Small intestine (tissue), 7 donors: ENCODE measurements around the gene TOB1. TPM values are rescaled to one million over a fixed set of nuclear protein-coding genes. Genes with fewer than 3 reads are reported as not detected.
"Not testable (repeated sequence)": the region's sequence is repeated elsewhere in the genome, so short reads cannot be mapped to it uniquely, and the experiment has no call there.

ENCODE experiments used
- DNase-seq, 2 donors: peaks; one replicate each; pipeline versions ENCODE4 v3.0.0 to v3.0.0-alpha.2; 2013
- FAIRE-seq: peaks from 2 replicates; lab custom pipeline; 2012; peaks lifted over from hg19 to GRCh38; lab: Jason Lieb, UNC
- H3K27ac ChIP-seq, 3 donors: one replicate each; pipeline ENCODE4 v1.5.1; 2013; ENCODE audit warnings: low read length in 2 of 3, mild to moderate bottlenecking in 2 of 3, control low read depth in 1 of 3, inconsistent platforms in 1 of 3, low read depth in 1 of 3, moderate library complexity in 1 of 3
- H3K27me3 ChIP-seq, 3 donors: one replicate each; pipeline ENCODE4 v1.6.1; 2013; ENCODE audit warnings: low read length in 3 of 3, inconsistent platforms in 1 of 3; ENCODE audit not compliant: control insufficient read depth in 3 of 3, insufficient read depth in 3 of 3
- H3K36me3 ChIP-seq, 3 donors: one replicate each; pipeline ENCODE4 v1.6.1; 2013; ENCODE audit warnings: low read length in 3 of 3, inconsistent platforms in 1 of 3, low read depth in 1 of 3, mild to moderate bottlenecking in 1 of 3, moderate library complexity in 1 of 3; ENCODE audit not compliant: control insufficient read depth in 3 of 3, insufficient read depth in 2 of 3
- H3K4me1 ChIP-seq, 3 donors: one replicate each; pipeline ENCODE4 v1.6.1; 2013; ENCODE audit warnings: low read length in 2 of 3, inconsistent platforms in 1 of 3, low read depth in 1 of 3, mild to moderate bottlenecking in 1 of 3, moderate library complexity in 1 of 3; ENCODE audit not compliant: control insufficient read depth in 3 of 3, insufficient read depth in 2 of 3
- H3K4me3 ChIP-seq, 3 donors: one replicate each; pipeline ENCODE4 v1.5.1; 2013; ENCODE audit warnings: low read length in 3 of 3, control low read depth in 1 of 3, inconsistent platforms in 1 of 3, low read depth in 1 of 3, mild to moderate bottlenecking in 1 of 3, moderate library complexity in 1 of 3
- H3K9me3 ChIP-seq, 2 donors: one replicate each; pipeline ENCODE4 v1.6.1; 2013; ENCODE audit warnings: low read depth in 1 of 2, low read length in 1 of 2; ENCODE audit not compliant: control insufficient read depth in 2 of 2, insufficient read depth in 1 of 2
- WGBS, 3 donors: extraction: QIAGEN DNeasy Blood & Tissue Kit; methylation state at CpG; one replicate each; pipeline ENCODE4 v1.1.7; 2013; 5-methylcytosine and 5-hydroxymethylcytosine counted together
- polyA plus RNA-seq, 4 donors: library from polyadenylated mRNA; stranded (reverse) in 3 of 4; unstranded in 1 of 4; fragments of 200-250 nt in 3 of 4; fragments of 120-200 nt in 1 of 4; gene quantifications; one replicate each; pipeline versions ENCODE4 v1.2.1 to v1.2.3, GENCODE V29; 2013
- donor health status: healthy with polysubstance abuse.
- donor health status: control.
- donor health status: control.
- donor health status: Bipolar disorder and iron deficiency.
- donor health status: healthy.

TOB1 gene
- polyA plus RNA-seq, 4 donors: 24.6 to 118 (median 38.2) TPM

DNA sequence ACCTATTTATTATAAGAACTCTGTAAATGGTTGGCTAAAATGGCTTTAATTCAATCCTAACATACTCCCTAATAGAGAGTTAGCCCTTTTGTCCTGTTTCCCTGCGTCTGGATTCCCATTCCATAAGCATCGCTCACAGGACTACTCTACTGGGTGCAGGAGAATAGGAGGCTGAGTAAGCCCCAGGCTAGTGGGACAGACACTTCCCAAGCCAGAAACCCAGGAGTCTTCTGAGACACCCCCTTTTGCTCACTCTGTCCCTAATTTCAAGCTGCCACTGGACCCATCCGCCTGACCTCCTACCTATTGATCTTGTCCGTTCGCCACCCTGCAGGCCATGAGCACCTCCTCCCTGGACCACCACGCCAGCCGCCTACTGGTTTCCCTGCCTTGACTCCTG is 16.7 kb upstream of the TOB1 start:
- 93 to 100% (median 95%) methylated on average over 7 of the region's 7 CpGs for WGBS, 3 donors
- Histone ChIP-seq H3K4me3 (no peak overlapping the region), H3K9me3 (peaks cover 0 to 12% of the 10 kb centered on the region in 2 donors), H3K4me1 (peaks cover 2 to 42% (median 9%) of the 10 kb centered on the region in 3 donors), H3K27ac (peak overlapping the region in 1 of 3 donors; percentile 32), H3K27me3 (no peaks in the 10 kb centered on the region), H3K36me3 (no peaks in the 10 kb centered on the region)
- no peak for DNase-seq
- FAIRE-seq: no peak

DNA sequence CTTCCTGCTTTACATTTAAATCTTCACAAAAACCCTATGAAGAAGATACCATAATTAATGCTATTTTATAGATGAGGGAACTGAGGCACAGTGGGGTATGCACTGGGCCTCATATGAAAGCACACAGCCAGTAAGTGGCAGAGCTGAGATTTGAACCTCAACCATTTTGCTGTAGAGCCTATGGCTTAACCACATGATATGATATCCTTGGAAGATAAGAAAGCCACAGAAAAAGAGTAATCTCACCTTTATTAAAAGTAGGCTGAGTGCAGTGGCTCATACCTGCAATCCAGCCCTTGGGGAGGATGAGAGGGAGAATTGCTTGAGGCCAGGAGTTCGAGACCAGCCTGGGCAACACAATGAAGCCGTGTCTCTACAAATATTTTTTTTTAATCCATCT is 15.0 kb upstream of the TOB1 start:
- 85 to 95% (median 95%) methylated on average over 2 of the region's 2 CpGs for WGBS, 3 donors
- H3K27ac ChIP-seq: no peak overlapping the region
- H3K4me3 ChIP-seq: no peak overlapping the region
- DNase-seq (no peak), FAIRE-seq (no peak)
- peaks cover 0 to 6% of the 10 kb centered on the region in 2 donors for H3K9me3 ChIP-seq
- H3K36me3 ChIP-seq: no peaks in the 10 kb centered on the region
- H3K4me1 ChIP-seq: peaks cover 2 to 26% (median 4%) of the 10 kb centered on the region in 3 donors
- no peaks in the 10 kb centered on the region for H3K27me3 ChIP-seq

DNA sequence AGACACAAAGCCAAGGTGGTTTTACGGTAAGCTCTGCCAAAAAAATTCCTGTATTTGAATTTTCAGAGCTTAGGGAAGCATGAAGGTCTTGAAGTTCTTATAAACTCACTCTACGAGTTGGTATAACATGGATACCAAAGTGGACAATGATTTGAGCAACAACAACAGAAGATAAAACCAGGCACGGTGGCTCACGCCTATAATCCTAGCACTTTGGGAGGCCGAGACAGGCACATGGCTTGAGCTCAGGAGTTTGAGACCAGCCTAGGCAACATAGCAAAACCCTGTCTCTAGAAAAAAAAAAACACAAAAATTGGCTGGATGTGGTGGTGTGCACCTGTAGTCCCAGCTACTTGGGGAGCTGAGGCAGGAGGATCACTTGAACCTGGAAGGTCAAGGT is 12.9 kb upstream of the TOB1 start:
- DNase-seq (no peak), FAIRE-seq (no peak)
- peaks cover 0 to 9% (median 2%) of the 10 kb centered on the region in 3 donors for H3K4me1 ChIP-seq
- 95 to 99% (median 96%) methylated on average over 5 of the region's 5 CpGs for WGBS, 3 donors
- H3K9me3 ChIP-seq: peaks cover 0 to 6% of the 10 kb centered on the region in 2 donors
- no peaks in the 10 kb centered on the region for H3K27me3 ChIP-seq
- H3K36me3 ChIP-seq: no peaks in the 10 kb centered on the region
- H3K4me3 ChIP-seq: no peak overlapping the region
- H3K27ac ChIP-seq: no peak overlapping the region

DNA sequence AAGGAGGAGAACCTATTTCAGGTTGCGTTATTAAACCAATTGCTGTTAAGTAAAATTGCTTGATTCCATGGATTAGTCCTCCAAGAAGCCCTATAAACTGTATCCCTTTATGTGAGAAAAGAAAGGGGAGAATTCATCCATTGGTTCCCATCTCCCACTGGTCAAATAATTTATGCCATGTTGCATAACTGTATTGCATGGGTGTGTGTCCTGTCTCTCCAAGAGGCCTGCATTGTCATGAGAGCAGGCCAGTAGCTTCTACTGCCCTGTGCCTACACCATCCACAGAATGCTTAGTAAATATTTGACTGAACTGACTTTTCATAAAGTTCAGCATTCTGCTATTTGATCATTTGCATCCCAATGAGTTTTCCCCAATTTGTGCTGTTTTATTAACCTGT is 11.7 kb upstream of the TOB1 start:
- Histone ChIP-seq H3K4me1 (peaks cover 0 to 2% (median 0%) of the 10 kb centered on the region in 3 donors), H3K27me3 (no peaks in the 10 kb centered on the region), H3K27ac (no peak overlapping the region), H3K4me3 (no peak overlapping the region), H3K36me3 (no peaks in the 10 kb centered on the region), H3K9me3 (peaks cover 0 to 6% of the 10 kb centered on the region in 2 donors)
- no peak for DNase-seq
- FAIRE-seq: no peak
- WGBS, 3 donors: 100% methylated on average over 1 of the region's 1 CpG

DNA sequence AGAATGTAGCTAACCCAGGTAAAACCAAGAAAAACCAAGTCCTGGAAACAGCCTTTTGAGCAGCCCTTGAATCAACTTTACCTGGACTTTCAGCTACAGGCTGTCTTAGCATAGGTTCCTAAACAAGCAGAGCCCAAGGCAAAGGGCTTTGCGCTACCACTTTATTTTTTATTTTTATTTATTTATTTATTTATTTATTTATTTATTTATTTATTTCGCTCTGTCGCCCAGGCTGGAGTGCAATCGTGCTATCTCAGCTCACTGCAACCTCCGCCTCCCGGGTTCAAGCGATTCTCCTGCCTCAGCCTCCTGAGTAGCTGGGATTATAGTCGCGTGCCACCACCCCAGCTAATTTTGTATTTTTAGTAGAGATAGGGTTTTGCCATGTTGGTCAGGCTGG is 10.9 kb upstream of the TOB1 start:
- not testable (repeated sequence) for H3K27me3 ChIP-seq, H3K27ac ChIP-seq, FAIRE-seq, H3K4me3 ChIP-seq, DNase-seq, H3K36me3 ChIP-seq, H3K9me3 ChIP-seq, H3K4me1 ChIP-seq
- WGBS, 3 donors: 96 to 97% (median 97%) methylated on average over 9 of the region's 9 CpGs

- H3K27ac ChIP-seq: no peak overlapping the region
- no peak for DNase-seq
- peaks cover 0 to 4% of the 10 kb centered on the region in 2 donors for H3K9me3 ChIP-seq
- WGBS, 3 donors: 64 to 85% (median 77%) methylated on average over 2 of the region's 2 CpGs
- FAIRE-seq: no peak
- H3K36me3 ChIP-seq: no peaks in the 10 kb centered on the region
- no peaks in the 10 kb centered on the region for H3K27me3 ChIP-seq
- H3K4me1 ChIP-seq: peaks cover 2 to 8% (median 3%) of the 10 kb centered on the region in 3 donors
- H3K4me3 ChIP-seq: no peak overlapping the region
Observed at GRCh38 chr17:50875074-50875473, 8.9 kb upstream of the TOB1 start.

- Histone ChIP-seq H3K36me3 (no peaks in the 10 kb centered on the region), H3K9me3 (no peaks in the 10 kb centered on the region), H3K27me3 (no peaks in the 10 kb centered on the region), H3K4me1 (peaks cover 2 to 16% (median 3%) of the 10 kb centered on the region in 3 donors), H3K4me3 (no peak overlapping the region), H3K27ac (no peak overlapping the region)
- no peak for FAIRE-seq
- DNase-seq: no peak
- WGBS, 3 donors: 60 to 74% (median 61%) methylated on average over 4 of the region's 4 CpGs
Observed at GRCh38 chr17:50872710-50873424, 6.7 kb upstream of the TOB1 start.

GRCh38 chr17:50871898-50872297 is 5.7 kb upstream of the TOB1 start:
- no peak for FAIRE-seq
- 14 to 47% (median 32%) methylated on average over 2 of the region's 2 CpGs for WGBS, 3 donors
- Histone ChIP-seq H3K4me3 (no peak overlapping the region), H3K27ac (peak overlapping the region in 2 of 3 donors; percentile 31 to 51), H3K36me3 (no peaks in the 10 kb centered on the region), H3K9me3 (no peaks in the 10 kb centered on the region), H3K4me1 (peaks cover 2 to 16% (median 3%) of the 10 kb centered on the region in 3 donors), H3K27me3 (no peaks in the 10 kb centered on the region)
- peak in 1 of 2 donors; percentile 44 for DNase-seq
